ENCODE data around the gene KANTR. TPM values are rescaled to one million over a fixed set of nuclear protein-coding genes. Genes with fewer than 3 reads are reported as not detected.

The KANTR gene
- polyA plus RNA-seq, 1 donor from 2014 or later: 37.5 TPM

- peak overlapping the region; percentile 76 for H3K27ac ChIP-seq (ENCODE audit: low read length)
- no peaks in the 10 kb centered on the region for H3K36me3 ChIP-seq (ENCODE audit: insufficient read depth, low read length)
- peak overlapping the region; percentile 19 for H2AFZ ChIP-seq (ENCODE audit: low read depth, low read length)
- no peak for TF ChIP-seq EP300 (conservative IDR thresholded peaks at IDR 0.05; ENCODE audit: poor library complexity, severe bottlenecking)
- TF ChIP-seq CTCF (IDR thresholded peaks at IDR 0.05; ENCODE audit: poor library complexity, severe bottlenecking): peak; percentile 70
- peak; percentile 71 for TF ChIP-seq SMC3 (conservative IDR thresholded peaks at IDR 0.05; ENCODE audit: poor library complexity)
- peak; percentile 56 for TF ChIP-seq RAD21 (conservative IDR thresholded peaks at IDR 0.05)
- H3K9me2 ChIP-seq (ENCODE audit: insufficient read depth, low read length): no peaks in the 10 kb centered on the region
- no peaks in the 10 kb centered on the region for H3K9me3 ChIP-seq (ENCODE audit: low read length)
- peak overlapping the region; percentile 41 for H3K4me2 ChIP-seq (ENCODE audit: low read length)
- H3K9ac ChIP-seq (ENCODE audit: low read length): peak overlapping the region; percentile 72
- no peaks in the 10 kb centered on the region for H3K27me3 ChIP-seq (ENCODE audit: insufficient read depth, low read depth, low read length)
- H3K4me3 ChIP-seq (ENCODE audit: low read length): peak overlapping the region; percentile 66
- H4K20me1 ChIP-seq (ENCODE audit: insufficient read depth): no peaks in the 10 kb centered on the region
- no peaks in the 10 kb centered on the region for H3F3A ChIP-seq (ENCODE audit: insufficient read depth, low read length, poor library complexity, severe bottlenecking)
- H3K79me2 ChIP-seq (replicated peaks; ENCODE audit: insufficient read depth, low read length): no peaks in the 10 kb centered on the region
These were observed 4.6 kb upstream of the KANTR start for GRCh38 chrX:53089224-53089842.

- Histone ChIP-seq H4K20me1 (ENCODE audit: insufficient read depth) (no peaks in the 10 kb centered on the region), H3K4me2 (ENCODE audit: low read length) (no peak overlapping the region), H3K27me3 (ENCODE audit: insufficient read depth, low read depth, low read length) (no peaks in the 10 kb centered on the region), H3F3A (ENCODE audit: insufficient read depth, low read length, poor library complexity, severe bottlenecking) (no peaks in the 10 kb centered on the region), H3K9me3 (ENCODE audit: low read length) (no peaks in the 10 kb centered on the region), H3K79me2 (replicated peaks; ENCODE audit: insufficient read depth, low read length) (peaks cover 4% of the 10 kb centered on the region), H3K4me3 (ENCODE audit: low read length) (no peak overlapping the region), H3K9me2 (ENCODE audit: insufficient read depth, low read length) (no peaks in the 10 kb centered on the region), H3K36me3 (ENCODE audit: insufficient read depth, low read length) (no peaks in the 10 kb centered on the region), H3K27ac (ENCODE audit: low read length) (no peak overlapping the region), H3K9ac (ENCODE audit: low read length) (no peak overlapping the region), H2AFZ (ENCODE audit: low read depth, low read length) (no peak overlapping the region)
- no peak for TF ChIP-seq RAD21 (conservative IDR thresholded peaks at IDR 0.05)
- TF ChIP-seq REST (IDR thresholded peaks at IDR 0.05; ENCODE audit: borderline replicate concordance): no peak
- no peak for TF ChIP-seq CTCF (IDR thresholded peaks at IDR 0.05; ENCODE audit: poor library complexity, severe bottlenecking)
These were observed 4.0 kb upstream of the KANTR start for GRCh38 chrX:53089925-53090324.
